NCI-H510A treated with DMSO at 0.1 percent for 48 hours (cell line): Measurements from ENCODE around the gene COPS7B.
"Not testable (repeated sequence)": the region's sequence is repeated elsewhere in the genome, so short reads cannot be mapped to it uniquely, and the experiment has no call there.

Experiments used
- DNase-seq: peaks from one replicate; lab custom pipeline; 2025; lab: John Stamatoyannopoulos, UW

The COPS7B gene

DNA sequence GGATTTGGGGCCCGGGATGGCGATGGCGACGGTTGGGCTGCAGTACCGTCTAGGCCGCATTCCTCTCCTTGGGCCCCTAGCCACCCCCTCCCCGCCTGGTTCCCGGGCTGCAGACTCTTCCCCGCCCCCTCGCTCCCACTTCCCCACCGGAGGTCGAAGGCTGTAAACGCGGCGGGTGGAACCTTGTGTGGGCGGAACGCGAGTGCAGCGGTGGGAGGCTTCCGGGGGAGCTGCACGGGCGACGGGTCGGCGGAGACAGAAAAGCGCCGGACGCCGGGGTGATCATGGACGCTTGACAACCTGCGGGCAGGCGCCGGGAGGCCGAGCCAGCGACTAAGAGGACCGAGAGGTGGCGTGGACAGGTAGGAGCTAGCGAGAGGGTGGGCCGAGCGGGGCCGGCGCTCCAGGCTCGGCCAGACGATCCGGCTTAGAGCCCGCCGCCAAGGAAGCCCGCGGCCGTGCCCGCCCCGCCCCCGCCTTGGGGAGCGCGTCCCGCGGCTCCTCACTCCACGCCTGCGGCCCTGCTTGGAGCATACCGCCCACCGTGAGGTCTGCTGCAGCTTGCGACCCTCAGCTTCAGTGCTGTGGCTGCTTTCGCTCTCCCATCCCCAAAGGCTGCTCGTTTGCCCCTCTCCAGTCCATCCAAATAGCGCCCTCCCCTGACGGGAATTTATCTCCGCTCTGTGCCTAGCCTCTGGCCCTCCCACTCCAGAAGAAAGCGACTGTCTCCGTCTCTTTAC, at the start of gene COPS7B:
TSS of gene COPS7B (plus strand) at position 269 of the 740 bp plus-strand sequence. CDS start 2,126 bp downstream, outside the sequence.
- DNase-seq = peak; percentile 92

DNA sequence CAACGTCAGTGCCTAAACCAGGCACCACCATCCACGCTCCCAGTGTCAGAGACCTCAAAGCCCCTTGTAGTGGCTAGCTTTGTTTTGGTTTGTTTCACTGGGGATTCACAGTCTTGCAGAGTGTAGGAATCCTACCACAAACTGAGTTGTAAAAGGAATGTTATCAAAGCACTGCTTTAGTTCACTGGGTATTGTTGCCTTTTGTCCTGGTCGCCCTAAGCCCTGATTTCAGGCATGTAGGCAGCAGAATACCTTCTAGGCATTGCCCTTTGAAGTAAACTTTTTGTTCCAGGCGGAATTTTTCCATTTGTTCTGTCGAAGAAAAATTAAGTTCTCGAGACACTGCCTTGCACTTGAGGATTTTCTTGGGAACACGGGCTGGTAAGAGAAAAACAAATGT, 48.5 kb upstream of the COPS7B start:
- DNase-seq = no peak

- no peak for DNase-seq
Measured at GRCh38 chr2:231743376-231744116, 42.7 kb upstream of the COPS7B start.

DNA sequence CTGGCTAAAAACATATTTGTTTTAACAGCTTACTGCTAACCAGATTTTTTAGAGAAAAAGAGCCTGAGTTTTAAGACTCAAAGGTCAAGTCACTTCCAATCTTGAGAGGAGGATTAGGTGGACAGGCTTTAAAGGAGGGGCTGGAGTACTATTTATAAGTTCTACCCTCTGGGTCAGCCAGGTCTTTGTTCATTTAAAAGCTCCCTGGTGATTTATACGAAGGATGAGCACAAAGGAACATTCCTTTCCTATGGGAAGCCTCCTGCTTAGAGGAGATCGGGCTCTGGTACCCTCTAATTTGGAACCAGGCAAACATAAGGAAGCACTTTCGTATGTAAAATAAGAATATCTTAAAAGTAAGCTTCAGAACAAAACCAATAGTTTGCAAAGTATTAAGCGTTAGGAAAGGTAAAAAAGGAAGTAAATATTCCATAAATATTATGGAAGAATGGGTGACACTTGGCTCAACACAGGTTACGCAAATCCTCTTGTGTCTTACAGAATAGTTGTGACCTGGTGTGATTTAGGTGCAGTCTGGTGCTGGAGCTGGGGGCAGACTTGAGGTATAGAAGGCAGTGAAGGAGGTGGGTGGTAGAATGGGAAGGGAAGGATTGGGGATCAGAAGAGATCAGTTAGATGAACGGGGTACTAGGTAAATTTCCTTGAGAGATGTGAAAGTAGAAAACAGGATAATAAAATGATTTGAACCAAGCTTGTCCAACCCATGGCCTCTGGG, 40.8 kb upstream of the COPS7B start:
- no peak for DNase-seq

DNA sequence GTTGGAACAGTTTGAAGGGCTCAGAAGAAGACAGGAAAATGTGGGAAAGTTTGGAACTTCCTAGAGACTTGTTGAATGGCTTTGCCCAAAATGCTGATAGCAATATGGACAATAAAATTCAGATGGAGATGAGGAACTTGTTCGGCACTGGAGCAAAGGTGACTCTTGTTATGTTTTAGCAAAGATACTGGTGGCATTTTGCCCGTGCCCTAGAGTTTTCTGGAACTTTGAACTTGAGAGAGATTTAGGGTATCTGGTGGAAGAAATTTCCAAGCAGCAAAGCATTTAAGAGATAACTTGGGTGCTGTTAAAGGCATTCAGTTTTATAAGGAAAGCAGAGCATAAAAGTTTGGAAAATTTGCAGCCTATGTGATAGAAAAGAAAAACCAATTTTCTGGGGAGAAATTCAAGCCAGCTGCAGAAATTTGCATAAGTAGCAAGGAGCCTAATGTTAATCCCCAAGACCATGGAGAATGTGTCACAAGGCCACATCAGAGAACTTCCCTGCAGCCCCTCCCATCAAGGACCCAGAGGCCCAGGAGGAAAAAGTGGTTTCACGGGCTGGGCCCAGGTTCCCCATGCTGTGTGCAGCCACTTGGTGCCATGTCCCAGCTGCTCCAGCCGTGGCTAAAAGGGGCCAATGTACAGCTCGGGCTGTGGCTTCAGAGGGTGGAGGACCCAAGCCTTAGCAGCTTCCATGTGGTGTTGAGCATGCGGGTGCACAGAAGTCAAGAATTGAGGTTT, 37.9 kb upstream of the COPS7B start:
- not testable (repeated sequence) for DNase-seq

DNA sequence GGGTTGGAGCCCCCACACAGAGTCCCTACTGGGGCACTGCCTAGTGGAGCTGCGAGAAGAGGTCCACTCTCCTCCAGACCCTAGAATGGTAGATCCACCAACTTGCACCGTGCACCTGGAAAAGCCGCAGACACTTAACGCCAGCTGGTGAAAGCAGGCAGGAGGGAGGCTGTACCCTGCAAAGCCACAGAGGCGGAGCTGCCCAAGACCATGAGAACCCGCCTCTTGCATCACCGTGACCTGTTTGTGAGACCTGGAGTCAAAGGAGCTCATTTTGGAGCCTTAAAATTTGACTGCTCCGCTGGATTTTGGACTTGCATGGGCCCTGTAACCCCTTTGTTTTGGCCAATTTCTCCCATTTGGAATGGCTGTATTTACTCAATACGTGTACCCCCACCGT, 37.2 kb upstream of the COPS7B start:
- peak; percentile 93 for DNase-seq

GRCh38 chr2:231751042-231751815, 35.0 kb upstream of the COPS7B start:
- no peak for DNase-seq

DNA sequence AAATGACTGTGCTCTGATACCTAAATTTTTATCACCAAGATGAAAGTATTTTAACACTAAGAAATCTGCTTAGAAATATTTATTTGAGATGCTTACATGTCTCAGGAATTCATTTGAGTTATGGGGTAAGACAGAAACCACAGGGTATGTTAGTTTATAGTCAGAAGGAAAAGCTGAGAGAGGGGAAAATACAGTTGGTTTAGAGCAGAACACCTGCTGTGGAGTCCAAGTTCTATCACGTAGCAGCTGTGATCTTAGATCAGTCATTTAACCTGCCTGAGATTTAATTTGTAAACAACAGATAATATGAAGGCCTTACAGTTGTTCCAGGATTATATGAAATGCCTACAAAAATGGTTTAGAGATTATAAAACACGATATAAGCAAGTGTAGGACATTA, 34.2 kb upstream of the COPS7B start:
- DNase-seq = no peak

DNA sequence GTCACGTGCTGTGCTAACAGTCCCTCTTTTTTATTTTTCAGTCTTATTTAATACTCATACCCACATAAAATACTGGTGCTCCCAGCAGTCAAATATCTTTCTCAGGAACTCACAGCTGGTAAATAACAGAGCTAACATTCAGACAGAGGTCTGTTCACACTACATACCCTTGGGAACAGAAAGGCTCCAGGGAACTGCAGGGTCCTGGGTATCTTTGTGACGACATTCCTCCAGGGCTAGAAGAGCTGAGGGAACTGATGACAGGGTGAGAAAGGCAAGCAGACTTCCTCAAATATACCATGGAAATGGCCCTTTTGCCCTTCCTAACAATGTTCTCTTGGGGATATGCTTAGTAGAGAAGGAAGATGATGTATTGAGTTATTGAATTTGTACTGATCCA, 24.5 kb upstream of the COPS7B start:
- no peak for DNase-seq

DNA sequence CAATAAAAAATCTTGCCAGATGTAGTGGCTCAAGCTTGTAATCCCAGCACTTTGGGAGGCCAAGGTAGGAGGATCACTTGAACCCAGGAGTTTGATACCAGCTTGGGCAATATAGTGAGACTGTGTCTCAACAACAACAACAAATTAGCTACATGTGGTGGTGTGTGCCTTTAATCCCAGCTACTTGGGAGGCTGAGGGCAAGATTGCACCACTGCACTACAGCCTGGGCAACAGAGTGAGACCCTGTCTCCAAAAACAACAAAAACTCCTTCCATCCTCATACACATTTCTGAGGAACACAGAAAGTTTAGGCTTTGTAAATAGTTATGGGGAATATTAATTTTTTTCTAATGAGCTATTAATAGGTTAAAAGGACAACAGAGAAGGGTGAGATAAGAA, 22.1 kb upstream of the COPS7B start:
- DNase-seq = no peak

DNA sequence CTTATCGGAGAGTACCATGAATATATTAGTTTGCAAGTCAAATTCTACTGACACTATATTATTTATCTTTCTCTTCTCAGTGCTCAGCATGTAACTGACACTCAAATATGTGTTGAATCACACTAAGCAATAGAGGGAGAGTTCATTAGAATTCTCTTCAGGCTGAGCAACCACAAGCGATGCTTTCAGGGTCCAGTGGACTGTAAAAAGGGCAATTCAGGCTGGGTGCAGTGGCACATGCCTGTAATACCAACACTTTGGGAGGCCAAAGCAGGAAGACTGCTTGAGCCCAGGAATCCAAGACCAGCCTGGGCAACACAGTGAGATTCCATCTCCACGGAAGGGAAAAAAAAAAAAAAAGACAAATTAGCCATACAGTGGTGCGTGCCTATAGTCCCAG, 21.5 kb upstream of the COPS7B start:
- DNase-seq = no peak

DNA sequence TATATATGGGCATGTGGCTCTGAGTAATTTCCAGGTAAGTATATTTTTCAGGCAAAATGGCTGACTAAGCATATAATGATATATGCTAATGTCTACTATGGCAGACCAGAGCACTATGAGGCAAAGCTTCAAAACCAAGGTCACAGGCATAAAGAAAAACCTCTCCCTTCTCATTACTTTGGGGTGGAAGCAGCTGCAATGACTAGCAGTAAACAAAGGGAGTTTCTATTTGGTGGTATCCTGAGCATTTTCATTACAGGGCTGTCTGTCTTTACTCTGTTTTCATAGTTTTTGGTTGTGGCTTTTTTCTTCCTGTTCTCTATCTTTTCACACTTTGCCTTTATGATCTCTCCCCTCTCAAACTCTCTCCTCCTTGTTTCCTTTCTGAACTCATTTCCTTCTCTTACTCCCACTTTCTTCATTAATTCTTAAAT, 20.7 kb upstream of the COPS7B start:
- no peak for DNase-seq

DNA sequence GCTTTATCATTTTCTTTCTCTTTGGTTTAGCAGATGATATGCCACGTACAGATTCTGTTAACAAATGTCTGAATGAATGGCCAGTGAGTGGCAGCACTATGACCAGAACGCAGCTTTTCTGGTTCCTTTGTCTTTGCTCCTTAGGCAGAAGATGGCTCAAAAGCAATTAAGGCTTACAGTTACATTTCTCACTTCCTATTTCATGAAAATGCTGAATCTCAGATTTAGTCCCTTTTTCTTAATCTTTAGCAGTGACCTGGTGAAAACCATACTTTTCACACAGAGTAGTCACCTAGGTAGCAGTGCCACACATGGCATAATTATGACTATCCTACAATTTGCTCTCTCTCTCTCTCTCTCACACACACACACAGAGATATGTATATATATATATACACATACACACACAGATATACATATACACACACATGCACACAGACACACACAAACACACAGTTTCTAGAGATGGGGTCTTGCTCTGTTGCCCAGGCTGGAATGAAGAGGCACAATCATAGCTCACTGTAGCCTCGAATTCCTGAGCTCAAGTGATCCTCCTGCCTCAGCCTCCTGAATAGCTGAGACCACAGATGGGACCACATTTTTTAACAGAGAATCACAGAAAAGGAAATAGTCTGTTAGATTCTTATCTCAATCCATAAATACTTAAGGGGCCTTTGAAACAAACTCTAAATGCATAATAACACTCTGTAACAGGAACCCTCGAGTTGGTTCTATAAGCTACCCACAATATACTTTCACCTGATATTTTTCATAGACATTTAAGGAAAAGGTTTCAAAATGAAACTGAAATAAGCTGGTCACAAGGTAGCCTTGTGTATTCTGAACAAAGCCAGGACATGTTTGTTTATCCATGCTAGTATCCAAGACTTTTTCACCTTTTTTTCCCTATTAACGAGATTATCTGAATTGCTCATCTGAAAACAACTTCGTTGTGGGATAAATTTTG, 16.8 kb upstream of the COPS7B start:
- no peak for DNase-seq

- peak; percentile 71 for DNase-seq
Measured at GRCh38 chr2:231780123-231780908, 5.9 kb upstream of the COPS7B start.

GRCh38 chr2:231780909-231781797, 5.1 kb upstream of the COPS7B start, which contains the start of gene PDE6D:
TSS of gene PDE6D (minus strand) at chr2:231781282. CDS start at chr2:231781114, 168 bp downstream.
- peak; percentile 100 for DNase-seq

DNA sequence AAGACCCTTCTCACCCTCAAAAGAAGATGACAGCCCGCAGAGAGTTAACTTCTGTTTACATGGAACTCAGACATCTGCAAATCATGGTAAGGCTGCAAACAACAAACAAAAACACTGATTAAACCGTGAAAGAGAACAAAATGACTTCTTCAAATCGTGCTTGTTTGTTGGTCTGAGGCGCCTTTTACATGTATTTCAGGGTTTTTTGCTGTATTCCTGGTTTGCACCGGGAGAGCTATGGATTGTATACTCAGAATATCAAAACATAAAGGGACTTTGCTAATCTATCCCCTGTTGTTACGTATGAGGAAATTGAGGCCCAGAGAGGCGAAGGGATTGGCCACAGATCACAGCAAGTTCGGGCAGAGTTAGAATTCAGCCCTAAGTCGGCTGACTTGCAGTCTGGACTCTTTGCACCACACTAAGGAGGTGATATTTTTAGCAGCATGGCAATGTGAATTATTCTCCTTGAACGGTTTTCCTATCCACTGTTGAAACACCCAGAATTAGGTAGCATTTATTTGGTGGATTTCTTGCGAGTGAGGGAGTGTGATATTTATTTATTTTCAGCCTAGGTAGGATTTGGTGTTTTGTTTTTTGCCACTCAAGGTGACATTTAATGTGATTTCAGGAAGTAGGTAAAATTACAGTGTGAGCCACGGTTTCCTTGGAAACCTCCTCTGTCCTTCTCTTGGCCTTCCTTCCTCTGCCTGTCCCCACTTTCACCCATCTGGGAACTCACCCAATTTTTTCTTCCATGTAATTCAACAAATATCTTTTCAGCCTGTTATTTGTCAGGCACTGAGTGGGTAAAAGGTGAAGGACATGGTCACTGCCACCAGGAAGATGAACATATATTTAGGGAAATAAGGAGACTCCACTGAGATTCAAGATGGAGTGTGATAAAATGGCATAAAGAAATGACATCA, 4.2 kb upstream of the COPS7B start:
- peak; percentile 67 for DNase-seq

DNA sequence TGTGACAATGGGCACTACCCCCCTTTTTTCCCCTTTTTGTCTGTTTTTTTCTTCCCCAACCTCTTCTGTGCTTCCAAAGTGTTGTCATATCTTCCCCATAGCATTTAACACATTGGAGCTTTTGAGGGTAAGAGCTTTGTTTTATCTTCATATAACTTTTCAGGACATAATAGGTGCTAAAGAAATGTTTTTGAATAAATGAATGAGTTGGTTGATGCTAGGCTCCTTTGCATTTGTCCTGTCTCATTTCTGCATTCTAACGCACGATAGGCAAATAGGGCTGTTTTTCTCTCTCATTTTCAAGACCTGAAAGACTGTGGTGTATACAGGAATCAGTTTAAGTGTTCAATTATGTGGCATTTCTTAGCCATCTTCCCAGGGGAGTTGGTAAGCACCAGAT, 832 bp upstream of the COPS7B start:
- DNase-seq = no peak
